Mucosa of descending colon (tissue), 3 donors: ENCODE results near the gene UBXN7. TPM values are rescaled to one million over a fixed set of nuclear protein-coding genes. Genes with fewer than 3 reads are reported as not detected.

Experiments used
- ATAC-seq: fragments of 200-7000 bp; cut with Tn5 transposase; one replicate; pipeline ENCODE4 v1.9.1; 2020; ENCODE audit warnings: mild to moderate bottlenecking, moderate library complexity
- DNase-seq, 3 donors: peaks; one replicate each; pipeline ENCODE4 v3.0.0-alpha.2; 2020
- H3K36me3 ChIP-seq: fragments of 200-600 bp; one replicate; pipeline ENCODE4 v1.8.0; 2021; ENCODE audit warnings: low read depth, mild to moderate bottlenecking
- H3K4me1 ChIP-seq: fragments of 200-600 bp; one replicate; pipeline ENCODE4 v1.8.0; 2021; ENCODE audit warnings: low read depth, mild to moderate bottlenecking
- H3K4me3 ChIP-seq: fragments of 200-600 bp; one replicate; pipeline ENCODE4 v1.8.0; 2021; ENCODE audit warnings: mild to moderate bottlenecking
- H3K9me3 ChIP-seq: fragments of 200-600 bp; one replicate; pipeline ENCODE4 v1.8.0; 2021; ENCODE audit warnings: mild to moderate bottlenecking
- CTCF ChIP-seq: fragments of 200-600 bp; IDR thresholded peaks from one replicate; pipeline ENCODE4 v1.8.0; 2022; ENCODE audit warnings: antibody characterized with exemption, mild to moderate bottlenecking
- intact Hi-C, 2 donors: fragments of 100-400 bp; cut with DNase I in 1 of 2; cut with micrococcal nuclease in 1 of 2; formaldehyde crosslinking; loops; one replicate each; pipeline versions ENCODE4 v1.11.0 to v1.11.1; 2022; cut with DNase I, micrococcal nuclease
- total RNA-seq, 3 donors: library from RNA; stranded (reverse); fragmentation: NEBNext Ultra II Directional in 2 of 3; extraction: Animal tissue kit (Norgen Biotek cat#: 25700) in 2 of 3; gene quantifications; one replicate each; pipeline versions ENCODE4 v1.2.1 to v1.2.4, GENCODE V29; 2021 to 2023
- donor health status: DM: no; HTN: no; CAD: no; lungs with moderate emphysema.
- donor health status: DM: no; HTN: no; CAD: no.
- donor health status: DM: no; HTN: yes; CAD: no.

UBXN7 gene
- total RNA-seq, 3 donors from 2014 or later, result 23.1 to 74.8 (median 43.9) TPM

- Histone ChIP-seq H3K4me3 (no peak overlapping the region), H3K9me3 (no peaks in the 10 kb centered on the region), H3K4me1 (no peaks in the 10 kb centered on the region), H3K36me3 (no peaks in the 10 kb centered on the region)
- intact Hi-C loops, result no loop called here
- no peak for TF ChIP-seq CTCF
- ATAC-seq (no peak), DNase-seq (no peak)
Observed at GRCh38 chr3:196341137-196341536, 91.1 kb downstream of the UBXN7 start.

GRCh38 chr3:196340466-196340865 is 91.8 kb downstream of the UBXN7 start:
- Histone ChIP-seq H3K36me3 (no peaks in the 10 kb centered on the region), H3K9me3 (no peaks in the 10 kb centered on the region), H3K4me3 (no peak overlapping the region), H3K4me1 (no peaks in the 10 kb centered on the region)
- ATAC-seq (no peak), DNase-seq (no peak)
- intact Hi-C loops, result no loop called here
- TF ChIP-seq CTCF, result no peak

- no peaks in the 10 kb centered on the region for H3K4me1 ChIP-seq
- DNase-seq (peak in 1 of 3 donors; percentile 3), ATAC-seq (no peak)
- intact Hi-C loops, result no loop called here
- no peaks in the 10 kb centered on the region for H3K9me3 ChIP-seq
- no peaks in the 10 kb centered on the region for H3K36me3 ChIP-seq
- H3K4me3 ChIP-seq, result no peak overlapping the region
- TF ChIP-seq CTCF, result no peak
Observed at GRCh38 chr3:196339493-196340254, 92.6 kb downstream of the UBXN7 start.

- Histone ChIP-seq H3K4me1 (no peaks in the 10 kb centered on the region), H3K9me3 (no peaks in the 10 kb centered on the region), H3K4me3 (no peak overlapping the region), H3K36me3 (no peaks in the 10 kb centered on the region)
- TF ChIP-seq CTCF, result no peak
- intact Hi-C loops, result no loop called here
- DNase-seq, result peak in 1 of 3 donors; percentile 5
- no peak for ATAC-seq
Observed at GRCh38 chr3:196339044-196339443, 93.2 kb downstream of the UBXN7 start.

GRCh38 chr3:196336319-196337145 is 95.7 kb downstream of the UBXN7 start:
- no peak for ATAC-seq
- no peaks in the 10 kb centered on the region for H3K36me3 ChIP-seq
- intact Hi-C loops, result no loop called here
- H3K9me3 ChIP-seq, result no peaks in the 10 kb centered on the region
- H3K4me3 ChIP-seq, result no peak overlapping the region
- TF ChIP-seq CTCF, result no peak
- peak in 1 of 3 donors; percentile 7 for DNase-seq
- H3K4me1 ChIP-seq, result no peaks in the 10 kb centered on the region
